ENCODE measurements around the gene ARHGAP40. TPM values are rescaled to one million over a fixed set of nuclear protein-coding genes. Genes with fewer than 3 reads are reported as not detected.
A peak's percentile ranks its signal among the peaks of the same experiment; 100 is the strongest.
"Not testable (repeated sequence)": the region's sequence is repeated elsewhere in the genome, so short reads cannot be mapped to it uniquely, and the experiment has no call there.

Gene ARHGAP40
- total RNA-seq, 1 donor from 2014 or later, result not detected

- H3K4me1 Mint-ChIP-seq (ENCODE audit: unreplicated experiment), result peaks cover 2% of the 10 kb centered on the region
- no peaks in the 10 kb centered on the region for H3K36me3 Mint-ChIP-seq (ENCODE audit: unreplicated experiment)
- DNase-seq (ENCODE audit: extremely low spot score, unreplicated experiment), result peak; percentile 77
- TF ChIP-seq CTCF (IDR thresholded peaks at IDR 0.05), result no peak
- H3K4me3 Mint-ChIP-seq (ENCODE audit: unreplicated experiment), result no peak overlapping the region
- no peaks in the 10 kb centered on the region for H3K9me3 Mint-ChIP-seq (ENCODE audit: unreplicated experiment)
- H3K27ac Mint-ChIP-seq (ENCODE audit: unreplicated experiment), result no peak overlapping the region
- H3K27me3 Mint-ChIP-seq (ENCODE audit: unreplicated experiment), result peaks cover 5% of the 10 kb centered on the region
Measured at GRCh38 chr20:38591474-38592410, 9.9 kb upstream of the ARHGAP40 start.

GRCh38 chr20:38592411-38592790, 9.2 kb upstream of the ARHGAP40 start:
- H3K27me3 Mint-ChIP-seq (ENCODE audit: unreplicated experiment), result peaks cover 11% of the 10 kb centered on the region
- not testable (repeated sequence) for H3K4me1 Mint-ChIP-seq (ENCODE audit: unreplicated experiment); H3K36me3 Mint-ChIP-seq (ENCODE audit: unreplicated experiment); H3K4me3 Mint-ChIP-seq (ENCODE audit: unreplicated experiment); H3K27ac Mint-ChIP-seq (ENCODE audit: unreplicated experiment); H3K9me3 Mint-ChIP-seq (ENCODE audit: unreplicated experiment)
- DNase-seq (ENCODE audit: extremely low spot score, unreplicated experiment), result peak; percentile 30

GRCh38 chr20:38594281-38594680, 7.3 kb upstream of the ARHGAP40 start:
- not testable (repeated sequence) for H3K27ac Mint-ChIP-seq (ENCODE audit: unreplicated experiment); H3K36me3 Mint-ChIP-seq (ENCODE audit: unreplicated experiment); H3K9me3 Mint-ChIP-seq (ENCODE audit: unreplicated experiment); DNase-seq (ENCODE audit: extremely low spot score, unreplicated experiment); H3K4me1 Mint-ChIP-seq (ENCODE audit: unreplicated experiment); H3K4me3 Mint-ChIP-seq (ENCODE audit: unreplicated experiment)
- peaks cover 18% of the 10 kb centered on the region for H3K27me3 Mint-ChIP-seq (ENCODE audit: unreplicated experiment)

GRCh38 chr20:38595886-38596285, 5.7 kb upstream of the ARHGAP40 start:
- not testable (repeated sequence) for H3K27ac Mint-ChIP-seq (ENCODE audit: unreplicated experiment); H3K4me1 Mint-ChIP-seq (ENCODE audit: unreplicated experiment); H3K4me3 Mint-ChIP-seq (ENCODE audit: unreplicated experiment); H3K36me3 Mint-ChIP-seq (ENCODE audit: unreplicated experiment); H3K9me3 Mint-ChIP-seq (ENCODE audit: unreplicated experiment); DNase-seq (ENCODE audit: extremely low spot score, unreplicated experiment)
- peaks cover 18% of the 10 kb centered on the region for H3K27me3 Mint-ChIP-seq (ENCODE audit: unreplicated experiment)

GRCh38 chr20:38599410-38599882, 2.2 kb upstream of the ARHGAP40 start:
- Mint-ChIP-seq H3K9me3 (ENCODE audit: unreplicated experiment) (no peaks in the 10 kb centered on the region), H3K4me1 (ENCODE audit: unreplicated experiment) (no peaks in the 10 kb centered on the region), H3K27ac (ENCODE audit: unreplicated experiment) (no peak overlapping the region), H3K4me3 (ENCODE audit: unreplicated experiment) (no peak overlapping the region), H3K27me3 (ENCODE audit: unreplicated experiment) (peaks cover 41% of the 10 kb centered on the region), H3K36me3 (ENCODE audit: unreplicated experiment) (no peaks in the 10 kb centered on the region)
- no peak for DNase-seq (ENCODE audit: extremely low spot score, unreplicated experiment)
- no peak for TF ChIP-seq CTCF (IDR thresholded peaks at IDR 0.05)

GRCh38 chr20:38600057-38600456, 1.6 kb upstream of the ARHGAP40 start:
- Mint-ChIP-seq H3K4me1 (ENCODE audit: unreplicated experiment) (peaks cover 3% of the 10 kb centered on the region), H3K9me3 (ENCODE audit: unreplicated experiment) (no peaks in the 10 kb centered on the region), H3K27ac (ENCODE audit: unreplicated experiment) (no peak overlapping the region), H3K36me3 (ENCODE audit: unreplicated experiment) (no peaks in the 10 kb centered on the region), H3K27me3 (ENCODE audit: unreplicated experiment) (peaks cover 42% of the 10 kb centered on the region), H3K4me3 (ENCODE audit: unreplicated experiment) (no peak overlapping the region)
- no peak for DNase-seq (ENCODE audit: extremely low spot score, unreplicated experiment)
- no peak for TF ChIP-seq CTCF (IDR thresholded peaks at IDR 0.05)

All from osteocyte (in vitro differentiated cells).